Measurements from ENCODE around the gene PARG.
"Not testable (repeated sequence)": the region's sequence is repeated elsewhere in the genome, so short reads cannot be mapped to it uniquely, and the experiment has no call there.

- not testable (repeated sequence) for TF ChIP-seq EZH2phosphoT487, EZH2, CTCF (IDR thresholded peaks at IDR 0.05)
Observed at GRCh38 chr10:49972094-49972493, 30.3 kb upstream of the PARG start.

Measured in neural progenitor cell (in vitro differentiated cells).